NCI-H526 treated with DMSO at 0.1 percent for 48 hours (cell line): Measurements from ENCODE around the gene MYO5B.
A peak's percentile ranks its signal among the peaks of the same experiment; 100 is the strongest.

ENCODE experiments used
- DNase-seq: peaks from one replicate; lab custom pipeline; 2025; lab: John Stamatoyannopoulos, UW

The MYO5B gene

DNA sequence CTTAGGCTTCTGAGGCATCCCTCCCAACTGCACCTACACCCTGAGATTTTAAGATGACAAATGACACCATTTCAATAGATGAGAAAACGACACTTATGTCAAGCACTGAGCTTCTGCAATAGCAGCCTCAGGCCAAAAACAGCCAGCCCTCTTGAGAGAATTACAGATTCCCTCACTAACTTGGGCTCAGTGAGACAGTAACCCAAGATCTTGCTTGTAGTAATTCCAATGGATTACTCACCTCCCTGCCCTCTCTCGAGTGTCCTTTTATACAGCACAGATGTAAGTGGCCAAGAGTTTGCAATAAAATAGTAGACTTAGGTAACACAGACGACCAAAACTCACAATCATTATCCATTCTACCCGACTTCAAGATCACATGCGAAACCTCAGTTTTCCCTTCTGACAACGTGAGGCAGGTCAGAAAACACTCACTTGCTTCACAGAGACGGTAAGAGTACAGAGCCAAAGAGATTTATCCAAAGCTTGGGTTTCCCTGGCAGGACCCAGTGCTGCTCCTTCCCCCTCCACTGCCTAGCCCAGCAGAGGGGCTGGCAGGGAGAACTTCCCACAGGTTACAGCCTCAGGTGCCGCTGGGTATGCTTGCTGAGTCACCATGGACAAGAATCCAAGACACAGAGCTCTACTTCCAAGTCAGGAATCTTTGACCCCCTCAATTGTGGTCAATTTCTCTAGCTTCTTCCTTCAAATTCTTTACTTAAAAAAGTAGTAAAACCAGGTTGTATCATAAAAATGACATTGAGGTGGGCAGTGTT lies 181.4 kb downstream of the MYO5B start:
- DNase-seq = no peak

DNA sequence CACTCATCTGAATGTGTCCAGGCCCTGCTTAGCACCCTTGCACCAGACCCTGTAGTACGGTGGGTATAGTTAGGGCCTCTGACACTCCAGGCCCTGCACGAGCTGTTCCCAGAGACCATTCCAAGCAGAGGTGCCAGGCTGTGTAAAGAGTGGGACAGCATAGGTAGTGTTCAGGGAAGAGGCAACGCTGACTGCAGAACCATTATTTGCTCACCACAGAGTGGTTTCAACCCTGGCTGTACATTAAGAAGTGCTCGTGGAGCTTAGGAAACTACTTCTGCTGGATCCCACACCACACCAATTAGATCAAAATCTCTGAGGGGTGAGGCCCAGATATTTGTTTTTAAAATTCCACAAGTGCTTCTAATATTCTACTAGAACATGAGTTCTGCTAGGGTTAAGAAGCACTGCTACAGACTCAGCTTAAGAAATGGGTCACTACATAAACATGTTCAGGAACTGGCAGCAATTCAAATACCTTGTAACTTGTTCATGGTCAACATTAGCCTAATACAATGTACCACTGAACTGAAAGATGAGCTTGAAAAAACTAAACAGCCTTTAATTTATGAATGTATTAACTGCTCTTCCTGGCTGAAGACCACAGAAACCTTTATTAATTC lies 183.0 kb downstream of the MYO5B start:
- no peak for DNase-seq

DNA sequence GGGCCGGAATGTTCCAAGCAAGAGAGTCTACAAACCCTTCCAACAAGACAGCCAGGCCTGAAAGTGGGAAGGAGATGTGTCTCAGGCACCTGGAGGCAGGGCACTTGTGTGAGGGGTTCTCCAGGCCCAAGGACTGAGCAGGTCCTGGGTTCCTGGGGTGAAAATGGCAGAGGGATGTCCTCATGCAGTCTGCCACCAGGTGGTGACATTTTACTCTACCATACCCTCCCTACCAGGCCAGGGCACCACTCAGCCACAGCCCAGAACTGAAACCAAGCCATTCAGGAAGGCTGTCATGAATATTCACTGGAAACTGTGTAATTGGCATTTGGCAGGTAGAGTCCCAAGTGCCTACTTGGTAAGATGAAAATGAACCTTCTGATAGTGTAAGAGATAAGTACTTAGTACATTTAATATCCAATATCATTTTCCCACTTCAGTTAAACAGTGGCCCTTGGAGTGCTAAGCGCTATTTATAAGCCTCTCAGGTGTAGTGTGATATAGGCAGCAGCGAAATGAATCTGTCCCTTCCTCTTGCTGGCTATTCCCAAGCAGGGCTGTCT lies 185.1 kb downstream of the MYO5B start:
- DNase-seq = peak; percentile 80

DNA sequence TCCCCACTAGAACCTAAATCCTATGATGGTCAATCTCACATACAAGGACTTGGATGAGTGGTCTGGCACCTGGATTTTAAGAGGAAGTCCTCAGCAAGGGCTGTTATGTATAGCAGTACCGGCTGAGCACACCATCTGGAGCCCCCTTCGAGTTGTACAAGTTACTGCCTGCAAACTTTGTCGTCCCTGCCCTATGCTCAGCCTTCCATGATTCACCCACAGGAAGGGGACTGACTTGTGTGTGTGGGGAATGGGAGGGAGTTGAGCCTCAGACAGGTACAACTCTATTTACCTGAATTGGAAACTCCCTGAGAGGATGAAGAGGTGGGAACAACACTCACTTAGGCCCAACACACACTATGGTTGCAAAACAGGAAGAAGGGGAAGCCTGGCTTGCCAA lies 186.6 kb downstream of the MYO5B start:
- DNase-seq = no peak

DNA sequence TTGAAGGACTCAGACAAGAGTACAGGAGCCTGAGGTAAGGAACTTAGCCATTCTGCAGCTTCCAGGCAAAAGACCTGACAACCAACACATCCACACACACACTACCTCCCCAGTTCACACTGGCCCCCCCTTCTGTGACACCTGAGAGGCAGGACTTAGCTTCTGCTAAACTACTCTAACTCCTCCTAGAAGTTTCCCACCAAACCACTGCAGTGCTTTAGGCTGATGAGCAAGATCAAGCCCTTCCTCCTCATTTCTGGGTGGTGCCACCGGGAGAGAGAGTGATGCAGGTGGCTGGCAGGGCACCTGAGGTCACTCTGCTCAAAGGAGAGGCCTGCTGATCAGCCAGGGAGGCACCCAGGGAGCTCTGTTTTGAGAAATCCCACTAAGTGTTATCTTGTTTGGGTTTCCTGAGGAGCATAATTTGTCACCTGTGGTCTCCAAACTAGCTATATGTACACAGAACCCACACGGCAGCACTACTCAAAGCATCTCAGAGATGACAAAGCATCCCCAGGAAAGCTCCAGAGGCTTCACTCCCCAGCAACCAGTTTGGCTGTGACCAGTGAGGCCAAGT lies 188.4 kb downstream of the MYO5B start:
- DNase-seq = no peak

DNA sequence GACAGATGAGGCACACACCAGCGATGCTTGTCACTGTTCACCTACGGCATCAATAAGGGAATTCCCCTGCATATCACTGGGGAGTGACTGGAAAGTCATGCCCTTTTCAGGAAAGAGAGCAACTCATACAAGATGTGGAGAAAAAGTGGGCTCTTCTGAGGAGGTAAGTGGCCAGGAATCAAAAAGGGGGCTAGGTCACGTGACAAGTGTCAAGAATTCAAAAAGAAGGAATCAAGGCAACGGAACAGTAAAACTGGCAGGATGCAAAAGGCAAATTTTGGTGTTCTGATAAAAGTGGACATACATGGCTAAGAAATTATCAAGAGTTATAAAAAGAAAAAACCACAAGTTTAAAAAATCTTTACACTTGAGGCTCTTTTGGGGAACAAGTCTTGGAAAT lies 190.9 kb downstream of the MYO5B start:
- no peak for DNase-seq

DNA sequence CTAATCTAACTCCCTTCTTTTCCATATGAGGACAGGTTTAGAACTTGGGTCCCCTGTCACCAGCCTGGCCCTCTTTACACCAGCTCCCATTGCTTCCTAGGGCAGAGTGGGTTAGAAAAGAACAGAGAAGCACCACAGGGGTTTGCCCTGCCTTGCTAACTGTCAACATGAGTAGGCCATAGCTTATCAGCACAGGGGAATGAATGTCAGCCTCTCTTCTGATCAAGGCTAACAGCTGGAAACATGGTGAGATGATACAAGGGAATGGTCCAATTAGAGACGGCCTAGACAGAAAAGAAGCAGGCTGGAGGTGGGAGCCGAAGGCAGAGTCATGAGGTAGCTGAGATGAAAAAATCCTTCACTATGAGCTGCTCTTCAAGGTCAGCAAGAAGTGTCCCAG lies 192.2 kb downstream of the MYO5B start:
- DNase-seq = no peak

DNA sequence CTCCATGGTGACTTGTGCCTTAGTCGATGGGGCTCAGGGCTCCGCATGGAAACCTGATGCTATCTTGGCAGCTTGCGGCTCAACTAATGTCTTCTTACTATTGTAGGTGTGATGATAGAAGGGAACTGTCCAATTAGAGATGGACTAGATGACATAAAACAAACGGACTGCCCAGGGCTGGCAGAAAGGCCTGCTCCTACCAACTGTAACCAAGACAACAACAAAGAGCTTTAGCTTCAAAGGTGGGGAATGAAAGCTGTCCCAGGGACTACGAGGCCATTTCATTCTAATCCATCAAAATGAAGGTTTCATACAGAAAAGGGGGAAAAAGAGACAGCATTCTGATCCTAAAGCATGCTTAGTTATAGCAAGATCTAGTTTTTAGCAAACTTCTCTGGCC lies 194.7 kb downstream of the MYO5B start:
- no peak for DNase-seq

DNA sequence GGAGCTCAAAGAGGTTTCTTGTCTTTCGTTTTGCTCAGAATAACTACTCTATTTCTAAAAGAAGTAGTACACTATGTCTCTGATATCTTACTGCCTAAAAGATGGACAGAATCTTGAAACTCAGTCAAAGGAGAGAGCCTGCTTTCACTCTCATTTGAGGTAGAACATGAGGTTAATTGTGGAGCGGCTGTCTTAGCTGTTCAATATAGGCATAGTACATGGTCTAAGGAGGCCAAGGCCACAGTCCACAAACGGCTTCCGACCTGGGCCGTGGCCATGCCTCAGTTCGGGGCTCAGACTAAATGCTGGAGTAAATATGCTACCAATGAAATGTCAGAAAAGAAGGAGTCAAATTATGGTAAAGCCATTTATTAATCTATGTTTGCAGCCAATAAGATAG lies 195.8 kb downstream of the MYO5B start:
- no peak for DNase-seq

DNA sequence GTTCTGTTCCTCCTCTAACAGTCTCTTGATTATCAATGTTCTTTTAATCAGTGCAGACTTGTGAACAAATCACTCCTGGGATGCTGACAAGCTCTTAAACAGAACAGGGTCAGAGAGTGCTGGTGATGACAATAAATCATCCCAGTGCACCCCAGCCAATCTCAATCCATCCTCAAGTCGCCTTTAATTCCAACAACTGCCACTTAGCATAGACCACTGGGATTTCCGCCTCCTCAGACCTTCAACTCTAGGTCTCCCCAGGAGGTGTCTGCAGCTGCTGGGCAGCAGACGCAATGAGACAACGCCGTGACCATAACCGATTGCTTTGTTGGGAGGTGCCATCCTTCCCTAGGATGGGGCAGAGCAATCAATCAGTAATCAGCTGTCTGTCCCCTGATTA lies 197.4 kb downstream of the MYO5B start:
- DNase-seq = no peak

DNA sequence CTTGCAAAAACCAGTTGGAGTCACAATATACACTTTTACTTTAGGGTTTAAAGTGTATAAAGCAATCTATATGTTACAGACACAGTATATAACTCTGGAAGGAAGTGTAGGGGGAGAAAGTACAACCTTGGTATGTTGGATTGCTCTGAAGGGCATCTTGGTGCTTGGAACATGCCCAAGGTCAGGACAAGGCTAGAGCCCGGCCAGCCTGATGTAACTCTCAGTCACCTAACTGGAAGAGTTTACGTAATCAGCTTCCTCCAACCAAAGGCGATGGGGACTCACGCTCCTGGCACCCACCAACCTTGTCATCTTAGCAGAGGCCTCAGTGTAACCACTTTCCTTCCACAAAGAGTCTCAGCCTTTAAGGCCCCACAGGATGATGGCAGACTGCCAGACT lies 200.5 kb downstream of the MYO5B start:
- DNase-seq = no peak

DNA sequence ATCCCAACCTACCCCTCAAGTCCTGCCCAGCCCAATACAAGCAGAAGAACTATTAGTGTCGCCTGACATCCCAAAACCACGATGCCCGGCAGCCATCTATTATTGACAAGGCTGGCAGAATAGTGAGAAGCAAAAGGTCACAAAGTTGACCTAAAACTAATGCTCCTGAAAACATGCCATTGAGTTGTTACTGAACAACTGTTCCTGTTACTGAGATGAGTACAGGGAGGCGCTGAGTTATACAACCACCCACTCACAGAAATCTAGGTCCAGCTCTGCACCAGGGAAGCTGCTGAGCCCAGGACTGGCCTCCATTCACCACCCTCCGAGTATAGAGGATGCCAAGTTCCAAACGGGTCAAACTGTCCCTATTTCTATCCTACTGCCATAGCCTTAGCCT lies 201.6 kb downstream of the MYO5B start:
- no peak for DNase-seq

DNA sequence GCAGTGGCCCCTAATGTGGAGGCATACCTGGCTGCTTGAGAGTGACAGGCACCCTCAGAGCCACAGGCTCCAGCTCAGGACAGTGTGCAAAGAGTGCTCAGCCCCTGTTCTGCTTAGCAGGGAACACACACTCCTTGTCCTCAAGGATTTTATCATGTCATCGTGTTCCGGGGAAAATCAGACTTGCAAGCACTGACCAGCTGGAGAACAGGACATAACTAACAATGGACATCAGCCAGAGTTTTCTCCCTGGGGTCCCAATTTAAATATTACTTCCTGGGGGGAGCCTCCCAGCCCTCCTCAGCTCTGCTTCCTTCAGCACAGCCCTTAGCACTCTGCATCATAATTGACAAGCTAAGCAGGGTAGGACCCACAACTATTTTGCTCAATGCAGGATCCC lies 206.2 kb downstream of the MYO5B start:
- no peak for DNase-seq

DNA sequence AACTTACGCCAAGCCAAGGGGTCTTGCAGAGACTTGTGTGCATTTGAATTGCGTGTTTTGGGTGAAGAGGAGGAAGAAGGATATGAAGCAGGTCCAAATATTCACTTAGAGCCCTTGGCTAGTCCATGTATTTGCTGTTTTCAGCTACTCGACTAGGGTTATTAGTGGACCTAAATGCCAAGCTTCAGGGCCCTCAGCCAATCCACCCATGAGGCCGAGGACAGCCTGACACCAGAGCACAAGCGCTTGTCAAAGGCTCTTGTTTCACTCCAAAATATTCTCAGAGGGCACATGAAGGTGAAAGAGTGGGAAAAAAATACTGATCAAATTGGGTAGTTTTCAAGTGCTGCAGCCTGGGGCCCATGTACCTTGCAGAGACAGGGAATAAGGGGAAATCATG lies 206.8 kb downstream of the MYO5B start:
- no peak for DNase-seq

DNA sequence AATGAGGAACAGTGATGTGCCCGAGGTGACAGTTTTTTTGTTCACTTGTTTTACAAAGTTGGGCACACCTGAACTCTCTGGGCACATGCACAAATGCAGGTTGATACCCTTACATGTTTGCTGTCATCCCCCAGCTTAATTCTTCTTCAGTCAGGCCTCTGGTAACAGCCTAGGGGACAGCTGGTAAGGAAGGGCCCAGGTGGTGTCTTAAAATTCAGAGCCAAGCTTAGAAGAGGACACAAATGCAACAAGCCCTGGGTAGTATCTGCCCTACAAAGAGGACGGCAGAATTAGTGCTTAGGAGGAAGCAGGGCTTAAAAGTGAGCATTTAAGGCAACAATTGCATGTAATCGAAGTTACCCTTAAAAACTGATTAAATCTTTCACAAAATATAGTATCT lies 209.7 kb downstream of the MYO5B start:
- no peak for DNase-seq

DNA sequence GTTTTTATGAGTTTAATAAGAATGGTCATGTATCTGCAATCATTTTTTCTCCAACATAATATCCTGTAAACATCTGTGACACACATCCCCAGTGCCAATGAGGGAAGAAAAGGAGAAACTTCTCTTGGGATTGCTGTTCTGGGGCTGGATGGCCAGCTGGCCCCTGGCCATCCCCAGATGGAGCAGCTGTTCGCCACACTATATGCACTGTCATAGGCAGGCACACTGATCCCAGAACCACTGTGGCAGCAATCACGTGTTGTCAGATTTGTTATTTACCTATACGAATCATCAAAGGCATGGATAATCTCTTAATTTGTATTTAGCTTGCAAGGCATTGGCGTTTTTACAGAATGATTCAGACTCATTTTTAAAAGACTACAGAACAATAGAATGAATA lies 214.1 kb downstream of the MYO5B start:
- no peak for DNase-seq

DNA sequence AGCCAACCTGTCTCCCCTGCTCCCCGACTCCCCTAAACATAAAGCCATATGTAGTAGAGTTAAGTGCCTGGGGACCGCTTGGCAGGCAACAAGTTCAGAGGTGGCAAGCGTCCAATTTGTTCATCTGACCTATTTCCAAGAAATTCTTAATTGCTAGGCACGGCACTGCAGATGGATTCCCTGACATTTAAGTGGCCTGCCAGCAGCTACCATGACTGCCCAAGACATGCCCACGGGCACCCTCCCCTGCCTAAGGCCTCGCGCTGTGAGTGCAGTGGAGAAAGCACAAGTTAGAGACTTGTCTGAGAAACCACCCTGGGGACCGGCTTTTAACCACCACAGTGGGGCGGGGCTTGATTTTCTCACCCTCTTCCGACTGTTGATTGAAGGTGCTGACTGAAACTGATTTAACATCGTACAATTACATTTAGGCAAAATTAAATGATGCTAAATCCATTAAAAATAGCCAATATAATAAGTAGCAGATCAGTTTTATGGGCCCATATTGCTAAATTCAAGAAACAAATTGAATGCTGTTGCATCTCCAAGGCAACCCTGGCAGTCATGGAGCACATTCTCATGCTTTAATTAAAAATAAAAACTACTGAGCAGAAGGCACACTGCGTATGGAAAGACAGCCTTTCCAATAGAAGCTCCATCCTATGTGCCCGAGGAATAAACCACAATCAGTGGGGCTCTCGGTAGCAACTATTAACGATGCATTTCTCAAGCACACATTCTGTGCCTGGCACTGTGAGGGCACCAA lies 218.0 kb downstream of the MYO5B start:
- no peak for DNase-seq

DNA sequence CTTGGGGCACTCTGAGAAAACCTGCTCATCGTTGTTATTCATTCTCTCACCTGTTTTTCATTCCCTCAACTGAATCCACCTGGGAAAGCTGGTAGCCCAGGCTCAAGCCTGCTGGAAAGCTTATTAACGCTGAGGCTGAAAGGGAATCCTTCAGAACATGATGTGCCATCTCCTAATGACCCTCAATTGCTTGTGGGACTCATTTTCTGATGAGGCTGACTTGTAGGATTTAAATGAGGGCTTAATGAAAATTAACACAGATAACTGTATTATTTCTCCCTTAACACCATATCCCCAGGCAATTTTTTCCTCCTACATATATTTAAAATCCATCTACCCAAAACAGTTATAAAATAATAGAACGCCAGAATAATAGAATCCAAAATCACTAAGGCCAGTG lies 218.9 kb downstream of the MYO5B start:
- no peak for DNase-seq

DNA sequence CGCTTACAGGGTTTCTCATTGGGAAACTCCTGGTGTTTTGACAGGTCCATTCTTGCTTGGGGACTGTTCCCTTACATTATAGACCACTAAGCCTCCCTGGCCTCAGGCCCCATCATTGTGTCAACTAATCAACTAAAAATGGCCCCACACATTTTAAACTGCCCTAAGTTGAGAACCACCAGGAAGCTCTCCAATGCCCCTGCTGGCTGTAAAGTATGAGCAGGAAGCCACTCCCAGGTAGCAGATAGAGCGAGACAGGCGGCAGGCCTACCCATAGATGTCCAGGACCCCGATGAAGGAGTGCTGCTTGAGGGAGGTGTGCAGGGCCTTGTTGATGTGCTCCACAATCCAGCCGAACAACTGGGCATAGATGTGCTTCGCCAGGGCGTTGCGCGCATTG lies 220.9 kb downstream of the MYO5B start:
- no peak for DNase-seq

DNA sequence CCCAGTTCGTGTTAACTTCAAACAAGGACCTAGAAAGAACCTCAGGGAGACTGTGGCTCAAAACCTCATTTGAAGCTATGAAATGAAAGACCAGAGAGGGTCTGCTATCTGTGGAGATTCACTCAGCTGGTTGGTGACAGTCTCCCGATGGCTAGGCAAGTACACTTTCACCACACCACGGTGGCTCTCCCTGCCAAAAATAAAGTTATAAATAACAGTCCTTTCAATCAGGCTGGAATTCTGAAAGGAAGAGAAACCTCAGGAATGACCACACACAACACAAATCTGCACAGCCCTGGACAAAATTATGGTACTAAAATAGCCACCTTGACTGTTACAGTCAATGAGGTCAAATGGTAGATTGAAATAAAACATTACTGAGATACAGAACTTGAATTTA lies 221.4 kb downstream of the MYO5B start:
- no peak for DNase-seq

DNA sequence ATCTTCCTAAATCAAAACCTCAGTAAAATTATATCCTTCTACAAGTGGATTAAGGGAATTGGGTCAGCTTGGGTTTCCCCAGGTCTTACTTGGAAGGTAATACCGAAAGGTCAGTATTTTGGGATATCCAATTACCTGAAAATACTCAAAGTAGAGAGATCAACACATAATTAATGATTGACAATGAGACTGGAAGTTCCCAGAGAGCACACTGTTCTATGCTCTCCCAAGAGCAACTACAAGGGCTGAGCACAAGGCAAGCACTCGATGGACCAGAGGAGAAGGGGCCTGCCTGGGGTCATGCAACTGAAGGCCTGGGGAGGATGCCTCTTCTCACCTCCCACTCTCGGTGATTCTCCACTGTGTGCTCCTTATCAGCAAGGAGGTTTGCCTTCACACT lies 222.4 kb downstream of the MYO5B start:
- DNase-seq = no peak

DNA sequence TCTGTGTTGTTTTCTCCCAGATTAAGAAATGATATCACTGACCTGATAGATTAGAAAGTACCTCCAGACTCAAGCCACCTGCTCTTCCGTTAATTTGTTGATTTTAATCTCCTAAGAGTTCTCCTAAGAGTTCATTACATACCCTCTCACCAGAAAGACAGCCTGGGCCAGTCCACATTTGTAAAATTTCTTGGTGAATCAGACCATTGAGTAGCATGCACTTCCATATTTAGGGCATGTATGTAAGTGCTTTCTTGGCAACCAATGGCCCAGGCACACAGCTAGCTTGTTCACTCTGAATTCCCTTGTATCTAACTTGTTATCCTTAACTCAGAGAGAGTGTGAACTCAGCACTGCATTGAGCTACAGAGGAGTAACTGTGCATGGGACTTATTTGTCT lies 223.5 kb downstream of the MYO5B start:
- DNase-seq = no peak

DNA sequence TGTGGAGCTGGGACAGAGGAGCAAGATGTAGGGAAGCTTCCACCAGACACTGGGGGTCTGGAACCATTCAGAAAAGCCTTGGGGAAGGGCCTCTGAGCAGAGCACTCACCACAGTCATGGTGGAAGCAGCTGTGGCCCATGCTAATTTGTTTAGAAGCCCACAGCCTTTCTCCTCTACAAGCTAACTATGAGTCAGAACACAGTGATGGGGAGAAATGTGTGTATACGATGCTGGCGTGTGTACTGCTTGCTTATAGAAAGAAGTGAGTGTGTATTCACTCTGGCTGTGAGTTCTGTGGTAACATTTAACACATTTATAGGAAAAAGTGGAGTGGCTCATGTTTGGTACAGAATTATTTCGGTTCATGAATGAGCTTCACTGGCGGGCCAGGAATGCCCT lies 224.6 kb downstream of the MYO5B start:
- no peak for DNase-seq
